DMS 273 (cell line): ENCODE results near the gene SCP2D1.
"Not testable (repeated sequence)": the region's sequence is repeated elsewhere in the genome, so short reads cannot be mapped to it uniquely, and the experiment has no call there.

Experiments
- DNase-seq: peaks from one replicate; lab custom pipeline; 2025; ENCODE audit not compliant: unreplicated experiment; lab: John Stamatoyannopoulos, UW

The SCP2D1 gene

DNA sequence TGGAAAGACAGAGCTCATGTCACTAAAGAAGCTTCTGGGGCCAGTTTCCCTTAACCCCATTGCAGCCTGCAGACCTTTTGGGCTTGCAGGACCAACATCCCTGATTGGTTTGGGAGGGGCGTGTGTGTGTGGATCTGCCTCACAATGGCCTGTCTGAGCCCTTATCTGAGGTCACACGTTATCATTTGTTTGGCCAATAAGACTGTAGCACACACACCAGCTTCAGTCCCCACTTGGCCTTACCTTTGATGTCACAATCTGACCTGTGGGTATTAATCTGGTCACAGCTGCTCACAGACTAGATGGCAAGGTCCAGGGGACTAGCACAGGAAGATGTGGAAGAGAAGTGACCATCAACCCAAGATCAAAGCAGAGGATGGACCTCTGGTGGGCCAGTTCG lies at the start of gene SCP2D1:
Gene SCP2D1, plus strand, starts transcription at position 301 of the 400 bp plus-strand sequence. Its CDS starts 33 bp downstream, at position 334.
- no peak for DNase-seq

DNA sequence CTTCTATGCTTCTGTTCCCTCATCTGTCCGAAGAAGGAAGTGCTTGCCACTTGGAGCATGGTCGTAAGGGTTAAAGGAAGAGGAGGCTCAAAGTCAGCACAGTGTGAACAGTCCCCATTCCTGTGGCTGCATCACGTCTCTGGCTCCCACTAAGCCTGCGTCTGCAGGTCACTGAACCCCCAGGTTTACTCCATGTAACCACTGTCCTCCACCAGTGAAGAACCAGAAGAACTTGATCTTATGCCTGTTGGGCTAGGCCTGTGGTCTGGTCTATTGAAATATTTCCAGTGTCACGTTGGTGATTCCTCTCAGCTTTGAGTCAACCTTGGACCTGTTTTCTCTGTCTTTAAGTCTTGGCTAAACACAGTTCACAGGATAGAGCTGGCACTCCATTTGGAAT lies 45.9 kb upstream of the SCP2D1 start:
- DNase-seq, result no peak

DNA sequence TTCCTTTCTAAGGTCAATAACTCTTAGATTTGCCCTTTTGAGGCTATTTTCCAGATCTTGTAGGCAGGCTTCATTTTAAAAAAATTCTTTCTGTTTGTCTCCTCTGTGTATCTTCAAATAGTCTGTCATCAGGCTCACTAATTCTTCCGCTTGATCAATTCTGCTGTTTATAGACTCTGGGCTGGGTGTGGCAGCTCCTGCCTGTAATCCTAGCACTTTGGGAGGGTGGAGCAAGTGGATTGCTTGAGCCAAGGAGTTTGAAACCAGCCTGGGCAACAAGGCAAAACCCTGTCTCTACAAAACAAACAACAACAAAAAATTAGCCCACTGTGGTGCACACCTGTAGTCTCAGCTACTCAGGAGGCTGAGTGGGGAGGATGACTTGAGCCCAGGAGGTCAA lies 40.0 kb upstream of the SCP2D1 start:
- no peak for DNase-seq

DNA sequence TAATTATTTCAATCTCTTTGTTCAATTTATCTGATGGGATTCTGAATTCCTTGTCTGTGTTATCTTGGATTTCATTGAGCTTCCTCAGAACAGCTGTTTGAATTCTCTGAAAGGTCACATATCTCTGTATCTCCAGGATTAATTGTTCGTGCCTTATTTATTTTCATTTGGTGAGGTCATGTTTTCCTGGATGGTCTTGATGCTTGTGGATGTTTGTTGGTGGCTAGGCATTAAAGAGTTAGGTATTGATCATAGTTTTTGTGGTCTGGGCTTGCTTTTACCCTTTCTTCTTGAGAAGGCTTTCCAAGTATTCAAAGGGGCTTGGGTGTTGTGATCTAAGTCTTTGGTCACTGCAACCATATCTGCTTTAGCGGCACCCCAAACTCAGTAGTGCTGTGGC lies 39.4 kb upstream of the SCP2D1 start:
- DNase-seq, result no peak

DNA sequence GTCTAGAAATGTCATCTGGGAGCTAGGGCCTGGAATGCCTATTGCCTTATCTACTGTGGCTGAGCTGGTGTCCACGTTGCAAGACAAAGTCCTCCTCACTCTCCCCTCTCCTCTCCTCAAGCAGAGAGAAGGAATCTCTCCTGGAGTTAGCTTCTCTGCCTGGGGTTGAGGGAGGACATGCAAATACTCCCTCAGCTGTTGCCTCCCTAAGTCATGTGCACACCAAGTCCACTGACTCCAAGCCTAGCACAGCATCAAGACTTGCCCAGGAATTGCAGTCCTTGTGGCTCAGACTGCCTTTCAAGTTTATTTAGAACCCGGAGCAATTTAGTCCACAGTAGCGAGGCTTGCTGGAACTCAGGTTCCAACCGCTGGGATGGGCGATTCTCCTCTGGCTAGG lies 38.0 kb upstream of the SCP2D1 start:
- DNase-seq, result no peak

DNA sequence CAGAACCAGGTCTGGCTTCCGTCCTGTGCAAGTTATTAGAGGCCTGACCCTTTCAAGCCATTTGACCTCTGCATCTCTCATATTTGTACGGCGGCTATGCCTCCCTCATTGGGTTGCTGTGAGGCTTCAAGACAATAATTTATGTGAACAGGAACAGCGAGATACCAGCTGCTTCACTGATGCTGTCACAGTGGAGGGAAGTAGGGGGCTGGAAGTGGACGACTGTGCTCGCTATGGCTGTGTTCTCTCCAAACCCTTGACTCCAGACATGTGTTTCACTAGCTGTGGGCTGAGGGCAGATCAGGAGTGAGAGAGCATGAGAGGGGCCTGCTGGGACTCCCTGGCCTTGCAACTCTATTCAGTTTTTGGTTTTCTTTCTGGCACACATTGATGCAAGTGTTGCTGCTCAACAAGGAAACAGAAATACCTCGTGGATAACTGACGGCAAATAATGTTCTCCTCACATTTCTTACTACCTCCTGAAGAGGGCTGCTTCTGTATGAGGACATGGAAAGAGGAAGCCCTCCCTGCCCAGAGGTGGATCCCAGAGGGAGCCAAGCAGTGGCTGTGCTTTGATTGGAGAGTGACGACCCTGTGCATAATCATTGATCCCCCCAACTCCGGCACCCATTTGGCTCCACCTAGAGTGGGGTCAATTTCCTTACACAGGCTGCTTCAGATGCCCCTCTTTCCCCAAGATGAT lies 34.7 kb upstream of the SCP2D1 start:
- no peak for DNase-seq

DNA sequence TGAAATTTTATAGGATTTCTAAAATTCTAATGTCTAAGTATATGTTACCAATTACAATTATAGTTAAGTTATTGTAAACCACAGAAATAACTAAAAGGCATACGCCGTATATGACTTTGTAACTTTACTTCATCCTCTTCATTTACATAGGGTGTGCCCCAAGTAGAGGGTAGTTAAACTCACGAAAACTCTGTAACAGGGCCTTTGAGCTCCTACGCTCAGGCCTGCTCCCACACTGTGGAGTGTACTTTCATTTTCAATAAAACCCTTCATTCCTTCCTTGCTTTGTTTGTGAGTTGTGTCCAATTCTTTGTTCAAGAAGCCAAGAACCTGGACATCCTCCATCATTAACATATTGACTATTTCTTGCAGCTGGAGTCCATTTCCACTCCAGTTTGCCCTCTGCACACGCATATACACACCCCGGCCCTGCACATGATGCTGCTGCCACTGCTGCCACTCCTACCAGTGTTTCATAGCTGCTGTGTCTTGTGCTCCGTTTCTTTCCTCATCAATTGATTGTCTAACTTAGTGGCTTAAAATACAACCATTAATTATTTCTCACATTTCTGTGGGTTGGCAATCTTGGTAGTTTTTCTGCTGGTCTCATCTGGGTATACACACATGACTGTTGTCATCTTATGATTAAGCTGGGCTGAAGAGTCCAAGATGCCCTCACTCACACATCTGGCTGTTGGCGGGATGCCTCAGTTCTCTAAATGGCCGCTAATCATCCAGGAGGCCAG lies 33.0 kb upstream of the SCP2D1 start:
- DNase-seq, result no peak

DNA sequence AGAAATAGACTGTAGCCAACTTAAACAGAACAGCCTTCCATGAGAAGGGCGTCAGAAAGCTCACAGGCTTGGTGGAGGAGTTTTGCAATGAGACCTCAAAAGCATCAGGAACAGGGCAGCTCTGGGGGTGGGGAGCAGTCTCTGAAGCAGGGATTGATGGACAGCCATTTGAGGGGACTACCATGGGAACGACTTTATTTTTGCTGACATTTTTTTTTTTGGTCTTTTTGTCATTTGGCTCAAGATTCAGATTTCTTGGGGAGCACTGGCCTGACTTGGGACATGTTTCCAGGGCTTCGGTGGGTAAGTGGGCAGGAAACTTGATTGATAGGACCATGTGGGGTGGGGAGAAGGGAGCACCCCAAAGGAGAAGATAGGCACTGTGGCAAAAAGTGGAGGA lies 32.1 kb upstream of the SCP2D1 start:
- no peak for DNase-seq

DNA sequence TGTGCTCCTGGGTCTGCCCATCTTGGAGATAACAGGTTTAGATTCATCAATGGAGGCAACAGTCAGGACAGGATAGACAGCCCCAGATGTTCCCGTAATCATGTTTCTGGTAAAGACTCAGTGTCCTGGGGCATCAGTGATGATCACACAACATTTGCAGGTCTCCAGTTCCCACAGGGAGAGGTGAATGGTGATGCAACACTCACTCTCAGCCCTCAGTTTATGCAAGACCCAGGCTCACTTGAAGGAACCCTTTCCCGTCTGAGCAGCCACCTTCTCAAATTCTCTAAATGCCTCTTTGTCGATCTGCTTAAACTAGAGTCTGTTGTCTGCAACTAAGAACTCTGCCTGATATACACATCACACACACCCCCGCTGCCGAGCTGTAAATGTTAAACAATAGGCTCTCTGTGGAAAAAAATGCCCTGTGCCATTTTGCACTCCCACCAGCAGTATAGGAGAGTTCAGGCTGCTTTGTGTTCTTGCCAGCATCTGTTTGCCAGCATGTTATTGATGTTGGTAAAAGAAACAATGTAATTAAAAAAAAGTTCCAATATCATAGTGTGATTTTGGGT lies 30.1 kb upstream of the SCP2D1 start:
- DNase-seq, result no peak

DNA sequence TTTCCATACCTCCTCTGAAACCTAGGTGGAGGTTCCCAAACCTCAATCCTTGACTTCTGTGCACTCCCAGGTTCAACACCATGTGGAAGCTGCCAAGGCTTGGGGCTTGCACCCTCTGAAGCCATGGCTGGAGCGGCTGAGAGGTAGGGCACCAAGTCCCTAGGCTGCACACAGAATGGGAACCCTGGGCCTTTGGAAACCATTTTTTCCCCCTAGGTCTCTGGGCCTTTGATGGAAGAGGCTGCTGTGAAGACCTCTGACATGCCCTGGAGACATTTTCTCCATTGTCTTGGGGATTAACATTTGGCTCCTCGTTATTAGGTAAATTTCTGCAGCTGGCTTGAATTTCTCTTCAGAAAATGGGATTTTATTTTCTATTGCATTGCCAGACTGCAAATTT lies 26.5 kb upstream of the SCP2D1 start:
- DNase-seq, result not testable (repeated sequence)

DNA sequence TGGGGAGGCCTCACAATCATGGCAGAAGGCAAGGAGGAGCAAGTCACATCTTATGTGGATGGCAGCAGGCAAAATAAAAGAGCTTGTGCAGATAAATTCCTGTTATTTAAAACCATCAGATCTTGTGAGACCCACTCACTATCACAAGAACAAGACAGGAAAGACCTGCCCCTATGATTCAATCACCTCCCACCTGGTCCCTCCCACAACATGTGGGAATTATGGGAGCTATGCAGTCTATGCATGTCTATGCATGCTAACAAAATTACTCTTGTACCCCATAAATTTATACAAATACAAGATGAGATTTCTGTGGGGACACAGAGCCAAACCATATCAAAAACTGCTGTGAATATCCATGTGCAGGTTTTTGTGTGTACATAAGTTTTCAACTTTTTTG lies 25.6 kb upstream of the SCP2D1 start:
- DNase-seq, result no peak

DNA sequence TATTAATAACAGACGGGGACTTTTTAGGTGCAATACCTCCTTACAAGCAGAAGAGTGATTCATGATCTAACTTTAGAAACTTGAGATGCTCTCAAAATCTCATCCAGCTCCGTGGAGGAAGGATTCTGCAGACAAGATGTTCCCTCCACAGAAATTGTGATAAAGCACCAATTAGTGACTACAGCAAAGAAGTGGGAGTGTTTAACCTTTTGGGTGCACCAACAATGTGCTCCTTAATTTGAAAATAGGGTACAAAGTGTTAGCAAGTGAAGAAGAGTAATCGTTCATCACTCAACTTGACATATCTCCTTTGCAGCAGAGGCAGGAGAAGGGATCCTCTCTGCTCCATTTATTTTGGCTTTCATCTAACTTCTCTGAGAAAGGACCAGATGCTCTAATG lies 22.8 kb upstream of the SCP2D1 start:
- DNase-seq, result no peak

DNA sequence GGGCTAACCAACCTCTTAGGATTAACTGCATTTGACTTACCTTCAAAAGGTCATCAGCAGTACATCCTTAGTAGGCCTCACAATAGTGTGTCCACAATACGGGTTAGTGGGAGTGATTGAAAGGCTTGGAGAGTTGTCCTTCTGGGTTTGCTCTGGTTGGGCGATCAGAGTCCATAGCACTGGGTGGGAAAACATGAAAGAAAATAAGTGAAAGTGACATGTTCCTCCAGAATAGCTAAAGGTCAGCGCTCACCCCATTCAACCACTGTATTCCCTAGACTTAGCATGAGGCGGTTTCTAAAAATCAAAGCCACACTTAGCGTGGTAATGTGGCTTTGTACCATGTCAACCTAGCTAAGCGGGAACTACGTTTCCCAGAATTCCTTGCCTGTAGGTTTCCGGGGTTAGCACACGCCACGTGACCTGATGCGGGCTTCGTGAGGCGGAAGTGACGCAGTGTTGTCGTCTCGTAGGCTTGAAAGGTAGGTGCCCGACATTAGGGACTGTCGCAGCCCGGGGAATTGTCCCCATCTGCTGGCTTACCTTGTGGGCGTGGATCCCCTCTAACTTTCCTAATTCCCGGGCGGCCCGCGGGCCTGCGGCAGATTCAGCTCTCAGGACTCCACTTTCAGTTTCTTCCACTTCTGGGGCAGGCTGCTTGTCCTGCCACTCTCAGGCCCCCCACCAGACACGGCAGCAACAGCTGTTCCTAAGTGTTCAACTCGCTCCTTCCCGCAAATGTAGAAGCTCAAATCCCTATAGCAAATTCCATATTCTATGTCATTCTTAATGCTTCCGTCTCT lies 19.8 kb upstream of the SCP2D1 start:
- peak; percentile 96 for DNase-seq

DNA sequence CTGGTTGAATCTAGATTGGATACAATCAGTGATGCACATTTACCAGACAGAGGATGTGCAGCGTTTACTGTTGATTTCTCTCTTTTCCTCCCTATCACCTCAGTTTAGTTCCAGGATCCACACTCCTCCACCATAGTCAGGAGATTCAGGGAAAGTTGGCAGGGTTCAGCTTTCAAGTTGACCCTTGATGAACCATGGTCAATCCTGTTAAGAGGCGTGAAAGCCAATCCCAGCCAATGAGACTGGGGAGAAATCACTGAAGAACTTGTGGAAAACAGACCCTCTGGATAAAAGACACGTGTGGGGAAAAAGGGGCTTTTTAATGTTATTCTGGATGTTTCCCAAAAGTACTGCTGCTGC lies 19.2 kb upstream of the SCP2D1 start:
- no peak for DNase-seq

DNA sequence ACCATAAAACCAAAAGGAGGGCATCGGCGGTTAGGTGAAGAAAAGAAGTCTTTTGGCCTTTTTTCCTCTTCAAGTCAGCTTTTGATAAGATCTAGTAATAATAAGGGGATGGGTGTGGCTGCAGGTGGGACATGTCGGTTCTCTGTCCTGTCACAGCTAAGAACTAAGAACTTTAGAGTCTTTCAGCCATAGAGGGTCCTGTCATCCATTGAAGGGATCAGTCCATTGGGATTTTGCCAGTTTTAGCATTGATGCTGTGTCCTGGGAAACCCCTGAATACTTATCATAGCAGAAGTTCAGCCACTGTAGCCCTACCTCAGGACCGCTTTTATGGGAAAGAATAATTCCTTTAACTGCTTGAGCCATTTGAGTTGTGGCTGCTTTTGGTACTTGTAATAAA lies 18.2 kb upstream of the SCP2D1 start:
- DNase-seq, result no peak

DNA sequence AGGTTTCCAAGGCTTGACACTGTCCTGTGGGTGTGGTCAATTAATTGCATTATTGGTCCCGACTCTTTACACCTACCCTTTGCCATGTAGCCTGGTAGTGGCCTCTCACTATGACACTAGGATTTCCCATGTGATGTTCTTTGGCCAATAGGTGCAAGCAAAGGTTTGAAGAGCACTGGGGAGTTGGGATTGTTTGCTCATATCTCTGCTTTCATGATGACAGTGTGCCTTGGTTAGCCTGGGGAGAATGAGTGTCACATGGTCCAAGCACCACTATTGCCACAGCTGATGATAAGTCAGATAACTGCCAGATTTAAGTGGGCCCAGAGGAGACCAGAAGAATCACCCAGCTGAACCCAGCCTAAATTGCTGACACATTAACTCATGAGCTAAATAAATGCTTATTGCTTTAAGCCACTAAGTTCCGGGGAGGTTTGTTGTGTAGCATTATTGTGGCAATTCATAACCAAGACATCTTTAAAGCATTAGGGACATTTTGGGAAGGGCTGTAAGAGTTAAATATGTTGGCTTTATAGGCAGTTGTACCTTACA lies 17.2 kb upstream of the SCP2D1 start:
- no peak for DNase-seq

DNA sequence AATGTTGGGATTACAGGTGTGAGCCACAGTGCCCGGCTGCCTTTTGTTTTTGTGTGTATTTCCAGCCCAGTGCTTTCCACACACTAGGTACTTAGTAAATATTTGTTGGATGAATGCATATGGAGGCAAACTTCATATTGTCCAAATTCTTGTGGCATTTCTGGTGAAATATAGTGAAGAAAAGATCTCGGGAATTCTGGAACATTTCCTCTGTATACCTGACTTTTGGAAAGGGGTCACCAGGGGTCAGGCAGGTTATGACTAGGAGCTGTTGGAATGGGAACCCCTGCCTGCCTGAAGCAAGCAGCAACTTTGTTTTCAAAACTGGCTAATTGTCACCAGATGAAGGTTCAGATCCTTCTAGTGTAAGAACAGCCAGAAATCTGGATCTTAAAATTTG lies 12.1 kb upstream of the SCP2D1 start:
- no peak for DNase-seq

DNA sequence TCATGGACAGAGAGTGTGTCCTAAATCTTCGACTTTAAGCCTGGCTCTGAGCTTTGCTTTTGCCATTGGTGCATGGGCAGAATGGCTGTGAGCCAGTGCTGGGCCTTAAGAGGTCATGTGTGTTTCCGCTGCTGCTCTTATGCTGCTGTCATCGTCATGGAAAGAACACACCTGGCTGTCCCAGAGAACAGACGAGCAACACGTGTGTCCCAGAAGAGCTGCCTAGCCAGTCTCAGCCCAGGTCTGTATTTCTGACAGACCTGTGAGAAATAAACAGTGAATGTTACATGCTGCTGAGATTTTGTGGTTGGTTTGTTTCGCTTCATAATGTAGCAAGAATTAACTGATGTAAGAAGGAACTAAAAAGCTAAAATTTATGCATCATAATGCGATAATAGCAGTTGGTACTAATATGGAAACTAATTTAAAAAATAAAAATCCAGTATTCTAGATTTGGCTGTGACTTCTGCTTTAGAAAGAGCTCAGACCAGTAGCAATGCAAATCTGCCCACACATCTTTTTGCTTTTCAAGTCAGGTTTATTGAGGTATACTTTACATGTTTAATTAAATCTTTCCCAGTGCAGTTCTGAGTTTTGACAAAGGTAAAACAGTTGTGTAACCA lies 11.5 kb upstream of the SCP2D1 start:
- no peak for DNase-seq

DNA sequence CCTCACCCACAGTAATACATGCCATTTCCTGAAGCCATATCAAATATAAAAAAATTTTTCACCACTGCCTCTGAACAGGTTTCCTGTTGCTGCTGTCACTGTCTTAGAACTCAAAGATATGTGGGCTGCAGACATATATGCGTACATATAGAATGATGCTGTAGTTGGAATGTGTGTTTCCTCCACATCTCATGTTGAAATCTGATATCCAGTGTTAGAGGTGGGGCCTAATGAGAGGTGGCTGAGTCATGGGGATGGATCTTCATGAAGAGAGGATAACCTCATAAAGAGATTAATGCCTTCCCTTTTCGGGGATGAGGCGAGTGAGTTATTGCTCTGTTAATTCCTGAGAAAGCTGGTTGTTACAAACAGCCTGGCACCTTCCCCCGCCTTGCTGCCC lies 7.7 kb upstream of the SCP2D1 start:
- DNase-seq, result no peak

DNA sequence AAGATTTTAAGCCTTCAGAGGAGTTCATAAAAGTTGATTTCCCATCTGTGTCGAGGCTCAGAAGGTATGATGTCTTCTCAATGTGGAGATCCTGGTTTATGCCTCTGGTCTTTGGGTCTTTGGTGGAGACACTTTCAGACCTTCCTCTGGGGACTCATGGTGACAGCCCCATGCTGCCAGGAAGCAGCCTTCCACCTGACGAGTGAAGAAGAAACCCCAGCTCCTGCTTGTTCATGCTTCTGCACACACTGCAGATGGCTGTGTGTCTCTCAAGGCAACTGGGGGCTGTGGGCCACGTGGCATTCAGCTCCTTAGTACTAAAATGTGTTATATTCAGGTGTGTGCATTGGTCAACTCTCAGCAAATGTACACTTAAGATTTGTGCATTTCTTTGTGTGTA lies 4.9 kb upstream of the SCP2D1 start:
- DNase-seq, result no peak

DNA sequence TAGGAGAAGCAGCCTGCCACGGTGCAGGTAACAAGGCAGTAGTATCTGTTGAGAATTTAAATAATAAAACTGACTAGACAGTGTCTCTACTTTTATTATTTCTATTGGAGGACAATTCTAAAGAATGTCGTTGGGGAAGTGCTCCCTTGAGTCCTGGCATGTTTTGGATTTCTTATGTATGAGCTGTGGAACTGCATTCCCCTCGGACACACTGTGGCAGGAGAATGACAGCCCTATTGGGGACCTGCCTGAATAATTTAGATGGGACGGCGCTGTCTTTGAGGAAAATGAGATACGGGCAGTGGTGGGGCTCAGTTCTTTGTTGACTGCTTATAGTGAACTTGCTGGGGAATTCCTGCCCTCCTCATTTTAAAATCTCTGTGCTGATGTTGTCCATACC lies 2.4 kb upstream of the SCP2D1 start:
- DNase-seq, result no peak
